ENCODE measurements around the gene ADD2.

DNA sequence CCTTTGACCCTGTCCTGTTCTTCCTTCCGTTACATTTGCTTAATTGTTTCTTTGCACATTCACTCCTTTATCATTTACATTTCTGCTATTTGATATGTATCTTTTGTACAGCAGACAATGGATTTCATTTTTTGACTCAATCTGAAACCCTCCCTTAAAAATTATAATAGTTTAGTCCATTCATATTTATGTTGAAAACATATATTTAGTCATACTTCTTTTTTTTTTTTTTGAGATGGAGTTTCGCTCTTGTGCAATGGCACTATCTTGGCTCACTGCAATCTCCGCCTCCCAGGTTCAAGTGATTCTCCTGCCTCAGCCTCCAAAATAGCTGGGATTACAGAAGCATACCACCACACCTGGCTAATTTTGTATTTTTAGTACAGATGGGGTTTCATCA, 119.0 kb downstream of the ADD2 start:
- TF ChIP-seq POLR2A (IDR thresholded peaks at IDR 0.05; ENCODE audit: low read length) (no peak), GATA1 (IDR thresholded peaks at IDR 0.05; ENCODE audit: low read depth, low read length) (no peak)

Measured in erythroblast (primary cell).